ENCODE results near the gene AKAP5. TPM values are rescaled to one million over a fixed set of nuclear protein-coding genes. Genes with fewer than 3 reads are reported as not detected.

Gene AKAP5
- total RNA-seq, 2 experiments from 2014 or later: 8.8 to 23.2 TPM

GRCh38 chr14:64440494-64440893, 24.8 kb upstream of the AKAP5 start:
- H3K9me3 Mint-ChIP-seq (ENCODE audit: low read depth): no peaks in the 10 kb centered on the region
- no peak overlapping the region for H3K4me3 Mint-ChIP-seq
- no peaks in the 10 kb centered on the region for H3K27me3 Mint-ChIP-seq
- DNase-seq (no peak), ATAC-seq (no peak)
- no peak overlapping the region for H3K27ac Mint-ChIP-seq
- CTCF ChIA-PET: interaction anchor here (6.9 kb wide), 1 partner anchor 8 kb away, joined by 61 read pairs; no protein-coding TSS in a partner anchor
- peaks cover 65% of the 10 kb centered on the region for H3K36me3 Mint-ChIP-seq
- peaks cover 38% of the 10 kb centered on the region for H3K4me1 Mint-ChIP-seq

- H3K36me3 Mint-ChIP-seq: peaks cover 60% of the 10 kb centered on the region
- H3K4me1 Mint-ChIP-seq: peaks cover 47% of the 10 kb centered on the region
- no peak overlapping the region for H3K4me3 Mint-ChIP-seq
- no peaks in the 10 kb centered on the region for H3K27me3 Mint-ChIP-seq
- DNase-seq: no peak
- H3K9me3 Mint-ChIP-seq (ENCODE audit: low read depth): no peaks in the 10 kb centered on the region
- H3K27ac Mint-ChIP-seq: no peak overlapping the region
- no peak for ATAC-seq
- CTCF ChIA-PET: interaction anchor here (6.9 kb wide), 1 partner anchor 10 kb away, joined by 61 read pairs; no protein-coding TSS in a partner anchor
These were observed 22.9 kb upstream of the AKAP5 start for GRCh38 chr14:64442300-64442988.

- H3K36me3 Mint-ChIP-seq: peaks cover 60% of the 10 kb centered on the region
- no peaks in the 10 kb centered on the region for H3K9me3 Mint-ChIP-seq (ENCODE audit: low read depth)
- H3K27ac Mint-ChIP-seq: peak overlapping the region; percentile 90
- DNase-seq: no peak
- no peak for ATAC-seq
- CTCF ChIA-PET: interaction anchor here (1.6 to 6.9 kb wide), 2 partner anchors 12 to 17 kb away, joined by 4 to 61 read pairs; no protein-coding TSS in a partner anchor
- H3K27me3 Mint-ChIP-seq: no peaks in the 10 kb centered on the region
- H3K4me1 Mint-ChIP-seq: peaks cover 48% of the 10 kb centered on the region
- H3K4me3 Mint-ChIP-seq: no peak overlapping the region
These were observed 21.2 kb upstream of the AKAP5 start for GRCh38 chr14:64444140-64444539.

- peaks cover 65% of the 10 kb centered on the region for H3K36me3 Mint-ChIP-seq
- CTCF ChIA-PET: interaction anchor here (0.6 to 6.9 kb wide), 8 partner anchors 9 to 107 kb away, joined by 3 to 61 read pairs (median 4); no protein-coding TSS in a partner anchor
- H3K27ac Mint-ChIP-seq: peak overlapping the region; percentile 90
- peak; percentile 86 for ATAC-seq
- H3K4me1 Mint-ChIP-seq: peaks cover 55% of the 10 kb centered on the region
- H3K4me3 Mint-ChIP-seq: no peak overlapping the region
- DNase-seq: peak; percentile 78
- H3K27me3 Mint-ChIP-seq: no peaks in the 10 kb centered on the region
- H3K9me3 Mint-ChIP-seq (ENCODE audit: low read depth): no peaks in the 10 kb centered on the region
These were observed 20.1 kb upstream of the AKAP5 start for GRCh38 chr14:64444984-64445845.

GRCh38 chr14:64447876-64448670, 17.2 kb upstream of the AKAP5 start:
- CTCF ChIA-PET: interaction anchor here (1.0 to 2.5 kb wide), 7 partner anchors 12 to 63 kb away, joined by 3 to 11 read pairs (median 6); partner anchors contain the start of gene MTHFD1
- ATAC-seq: peak; percentile 59
- Mint-ChIP-seq H3K27ac (peak overlapping the region; percentile 95), H3K4me1 (peaks cover 59% of the 10 kb centered on the region), H3K27me3 (no peaks in the 10 kb centered on the region), H3K36me3 (peaks cover 64% of the 10 kb centered on the region), H3K9me3 (ENCODE audit: low read depth) (no peaks in the 10 kb centered on the region), H3K4me3 (peak overlapping the region; percentile 67)
- peak; percentile 85 for DNase-seq

GRCh38 chr14:64450255-64450654, 15.0 kb upstream of the AKAP5 start:
- Mint-ChIP-seq H3K36me3 (peaks cover 60% of the 10 kb centered on the region), H3K27ac (peak overlapping the region; percentile 79), H3K27me3 (no peaks in the 10 kb centered on the region), H3K4me3 (no peak overlapping the region), H3K9me3 (ENCODE audit: low read depth) (no peaks in the 10 kb centered on the region), H3K4me1 (peaks cover 43% of the 10 kb centered on the region)
- CTCF ChIA-PET: interaction anchor here (0.7 to 2.0 kb wide), 5 partner anchors 13 to 59 kb away, joined by 3 to 7 read pairs (median 5); no protein-coding TSS in a partner anchor
- ATAC-seq (peak; percentile 21), DNase-seq (no peak)

GRCh38 chr14:64454671-64455070, 10.6 kb upstream of the AKAP5 start:
- Mint-ChIP-seq H3K27ac (no peak overlapping the region), H3K4me1 (peaks cover 31% of the 10 kb centered on the region), H3K4me3 (no peak overlapping the region), H3K27me3 (no peaks in the 10 kb centered on the region), H3K9me3 (ENCODE audit: low read depth) (no peaks in the 10 kb centered on the region), H3K36me3 (peaks cover 61% of the 10 kb centered on the region)
- no peak for ATAC-seq
- CTCF ChIA-PET: interaction anchor here (1.9 kb wide), 1 partner anchor 11 kb away, joined by 10 read pairs; the partner anchor contains the start of gene AKAP5
- no peak for DNase-seq

- Mint-ChIP-seq H3K9me3 (ENCODE audit: low read depth) (no peaks in the 10 kb centered on the region), H3K27ac (peak overlapping the region; percentile 45), H3K4me3 (no peak overlapping the region), H3K36me3 (peaks cover 43% of the 10 kb centered on the region), H3K4me1 (peaks cover 35% of the 10 kb centered on the region), H3K27me3 (no peaks in the 10 kb centered on the region)
- DNase-seq (no peak), ATAC-seq (no peak)
- CTCF ChIA-PET: interaction anchor here (0.6 to 1.8 kb wide), 4 partner anchors 30 to 86 kb away, joined by 3 to 6 read pairs (median 3); no protein-coding TSS in a partner anchor
These were observed 5.7 kb upstream of the AKAP5 start for GRCh38 chr14:64459405-64460136.

- no peaks in the 10 kb centered on the region for H3K9me3 Mint-ChIP-seq (ENCODE audit: low read depth)
- H3K36me3 Mint-ChIP-seq: peaks cover 32% of the 10 kb centered on the region
- no peak overlapping the region for H3K4me3 Mint-ChIP-seq
- H3K27me3 Mint-ChIP-seq: no peaks in the 10 kb centered on the region
- peaks cover 40% of the 10 kb centered on the region for H3K4me1 Mint-ChIP-seq
- CTCF ChIA-PET: interaction anchor here (1.1 kb wide), 1 partner anchor 31 kb away, joined by 3 read pairs; no protein-coding TSS in a partner anchor
- no peak overlapping the region for H3K27ac Mint-ChIP-seq
- ATAC-seq (no peak), DNase-seq (no peak)
These were observed 4.1 kb upstream of the AKAP5 start for GRCh38 chr14:64461221-64461620.

- no peak overlapping the region for H3K27ac Mint-ChIP-seq
- ATAC-seq (no peak), DNase-seq (no peak)
- H3K27me3 Mint-ChIP-seq: no peaks in the 10 kb centered on the region
- CTCF ChIA-PET: interaction anchor here (1.3 to 3.1 kb wide), 7 partner anchors 12 to 39 kb away, joined by 3 to 20 read pairs (median 4); no protein-coding TSS in a partner anchor
- no peak overlapping the region for H3K4me3 Mint-ChIP-seq
- no peaks in the 10 kb centered on the region for H3K9me3 Mint-ChIP-seq (ENCODE audit: low read depth)
- peaks cover 52% of the 10 kb centered on the region for H3K4me1 Mint-ChIP-seq
- H3K36me3 Mint-ChIP-seq: peaks cover 29% of the 10 kb centered on the region
These were observed 2.1 kb upstream of the AKAP5 start for GRCh38 chr14:64463195-64463594.

- CTCF ChIA-PET: interaction anchor here (1.0 to 3.6 kb wide), 10 partner anchors 9 to 47 kb away, joined by 3 to 20 read pairs (median 4); no protein-coding TSS in a partner anchor
- no peaks in the 10 kb centered on the region for H3K27me3 Mint-ChIP-seq
- peaks cover 24% of the 10 kb centered on the region for H3K36me3 Mint-ChIP-seq
- DNase-seq (no peak), ATAC-seq (no peak)
- peaks cover 52% of the 10 kb centered on the region for H3K4me1 Mint-ChIP-seq
- H3K4me3 Mint-ChIP-seq: no peak overlapping the region
- H3K9me3 Mint-ChIP-seq (ENCODE audit: low read depth): no peaks in the 10 kb centered on the region
- H3K27ac Mint-ChIP-seq: no peak overlapping the region
These were observed 1.4 kb upstream of the AKAP5 start for GRCh38 chr14:64463873-64464272.

GRCh38 chr14:64464651-64465050, 648 bp upstream of the AKAP5 start:
- no peaks in the 10 kb centered on the region for H3K27me3 Mint-ChIP-seq
- peak overlapping the region; percentile 79 for H3K4me3 Mint-ChIP-seq
- DNase-seq (no peak), ATAC-seq (peak; percentile 5)
- CTCF ChIA-PET: interaction anchor here (1.0 to 3.6 kb wide), 8 partner anchors 9 to 46 kb away, joined by 3 to 20 read pairs (median 4); no protein-coding TSS in a partner anchor
- H3K9me3 Mint-ChIP-seq (ENCODE audit: low read depth): no peaks in the 10 kb centered on the region
- peaks cover 45% of the 10 kb centered on the region for H3K4me1 Mint-ChIP-seq
- H3K36me3 Mint-ChIP-seq: peaks cover 18% of the 10 kb centered on the region
- peak overlapping the region; percentile 80 for H3K27ac Mint-ChIP-seq
